DMS114 treated with DMSO at 0.1 percent for 48 hours (cell line): Measurements from ENCODE around the gene ERBB3.

Experiments
- DNase-seq: peaks from one replicate; lab custom pipeline; 2025; ENCODE audit not compliant: unreplicated experiment; lab: John Stamatoyannopoulos, UW

ERBB3 gene

GRCh38 chr12:56078931-56079722 lies 838 bp upstream of the ERBB3 start:
- peak; percentile 82 for DNase-seq

- DNase-seq: no peak
Observed at GRCh38 chr12:56080556-56081138, 682 bp downstream of the ERBB3 start.

- no peak for DNase-seq
Observed at GRCh38 chr12:56081393-56082347, 1.7 kb downstream of the ERBB3 start.

- DNase-seq: no peak
Observed at GRCh38 chr12:56082382-56082781, 2.4 kb downstream of the ERBB3 start.

- no peak for DNase-seq
Observed at GRCh38 chr12:56082967-56083366, 3.0 kb downstream of the ERBB3 start.

- no peak for DNase-seq
Observed at GRCh38 chr12:56084958-56085543, 5.1 kb downstream of the ERBB3 start.

GRCh38 chr12:56086096-56086495 lies 6.1 kb downstream of the ERBB3 start:
- no peak for DNase-seq

GRCh38 chr12:56086608-56087007 lies 6.6 kb downstream of the ERBB3 start:
- DNase-seq: no peak

- DNase-seq: no peak
Observed at GRCh38 chr12:56087220-56087619, 7.3 kb downstream of the ERBB3 start.

- DNase-seq: no peak
Observed at GRCh38 chr12:56097738-56098137, 17.8 kb downstream of the ERBB3 start.

GRCh38 chr12:56098592-56098991 lies 18.6 kb downstream of the ERBB3 start:
- no peak for DNase-seq

- no peak for DNase-seq
Observed at GRCh38 chr12:56099787-56100186, 19.8 kb downstream of the ERBB3 start.

GRCh38 chr12:56101045-56101444 lies 21.1 kb downstream of the ERBB3 start:
- no peak for DNase-seq

- DNase-seq: no peak
Observed at GRCh38 chr12:56102683-56103065, 22.7 kb downstream of the ERBB3 start.

GRCh38 chr12:56103066-56103711 lies 23.2 kb downstream of the ERBB3 start:
- no peak for DNase-seq

GRCh38 chr12:56103823-56104108 lies 23.8 kb downstream of the ERBB3 start:
- DNase-seq: no peak

GRCh38 chr12:56104109-56104814 lies 24.3 kb downstream of the ERBB3 start, which contains the start of gene PA2G4:
PA2G4 (plus strand) TSS chr12:56104559; CDS start chr12:56104738, 179 bp downstream.
- peak; percentile 98 for DNase-seq

GRCh38 chr12:56104815-56105608 lies 25.0 kb downstream of the ERBB3 start:
- no peak for DNase-seq

- DNase-seq: no peak
Observed at GRCh38 chr12:56105609-56105902, 25.6 kb downstream of the ERBB3 start.

- no peak for DNase-seq
Observed at GRCh38 chr12:56107242-56107641, 27.3 kb downstream of the ERBB3 start.
